ENCODE results near the gene ZNF358. TPM values are rescaled to one million over a fixed set of nuclear protein-coding genes. Genes with fewer than 3 reads are reported as not detected.

Gene ZNF358
- polyA plus RNA-seq, 1 experiment = 43.9 TPM

GRCh38 chr19:7528522-7529245 is 12.8 kb downstream of the ZNF358 start:
- Histone ChIP-seq H3K36me3 (ENCODE audit: control insufficient read depth, insufficient read depth, low read length) (peaks cover 9% of the 10 kb centered on the region), H3K27me3 (ENCODE audit: control insufficient read depth, insufficient read depth, low read length) (no peaks in the 10 kb centered on the region), H3K4me3 (ENCODE audit: low read depth, low read length) (no peak overlapping the region)
- ChIA-PET POLR2A (no interaction called here), CTCF (no interaction called here)
- no peak for DNase-seq (ENCODE audit: low read depth)
- no peak for TF ChIP-seq CTCF (IDR thresholded peaks at IDR 0.05; ENCODE audit: insufficient read depth, low read depth, low read length)

- TF ChIP-seq CTCF (IDR thresholded peaks at IDR 0.05; ENCODE audit: insufficient read depth, low read depth, low read length) = no peak
- ChIA-PET POLR2A (no interaction called here), CTCF (no interaction called here)
- Histone ChIP-seq H3K27me3 (ENCODE audit: control insufficient read depth, insufficient read depth, low read length) (no peaks in the 10 kb centered on the region), H3K4me3 (ENCODE audit: low read depth, low read length) (no peak overlapping the region), H3K36me3 (ENCODE audit: control insufficient read depth, insufficient read depth, low read length) (peaks cover 9% of the 10 kb centered on the region)
- DNase-seq (ENCODE audit: low read depth) = no peak
These were observed 13.3 kb downstream of the ZNF358 start for GRCh38 chr19:7529246-7529600.

GRCh38 chr19:7529610-7530490 is 13.9 kb downstream of the ZNF358 start:
- Histone ChIP-seq H3K4me3 (ENCODE audit: low read depth, low read length) (no peak overlapping the region), H3K36me3 (ENCODE audit: control insufficient read depth, insufficient read depth, low read length) (peaks cover 7% of the 10 kb centered on the region), H3K27me3 (ENCODE audit: control insufficient read depth, insufficient read depth, low read length) (no peaks in the 10 kb centered on the region)
- no peak for DNase-seq (ENCODE audit: low read depth)
- TF ChIP-seq CTCF (IDR thresholded peaks at IDR 0.05; ENCODE audit: insufficient read depth, low read depth, low read length) = no peak
- POLR2A ChIA-PET = no interaction called here
- CTCF ChIA-PET = no interaction called here

- ChIA-PET POLR2A (no interaction called here), CTCF (interaction anchor here (1.1 kb wide), 1 partner anchor 11 kb away, joined by 3 read pairs; the partner anchor contains the start of gene MCOLN1)
- Histone ChIP-seq H3K4me3 (ENCODE audit: low read depth, low read length) (peak overlapping the region; percentile 86), H3K27me3 (ENCODE audit: control insufficient read depth, insufficient read depth, low read length) (no peaks in the 10 kb centered on the region), H3K36me3 (ENCODE audit: control insufficient read depth, insufficient read depth, low read length) (peaks cover 7% of the 10 kb centered on the region)
- no peak for TF ChIP-seq CTCF (IDR thresholded peaks at IDR 0.05; ENCODE audit: insufficient read depth, low read depth, low read length)
- no peak for DNase-seq (ENCODE audit: low read depth)
These were observed 17.5 kb downstream of the ZNF358 start for GRCh38 chr19:7533281-7533885.

- H3K36me3 ChIP-seq (ENCODE audit: control insufficient read depth, insufficient read depth, low read length) = peaks cover 10% of the 10 kb centered on the region
- DNase-seq (ENCODE audit: low read depth) = peak; percentile 42
- peak overlapping the region; percentile 86 for H3K4me3 ChIP-seq (ENCODE audit: low read depth, low read length)
- TF ChIP-seq CTCF (IDR thresholded peaks at IDR 0.05; ENCODE audit: insufficient read depth, low read depth, low read length) = no peak
- ChIA-PET POLR2A (no interaction called here), CTCF (interaction anchor here (1.0 to 2.7 kb wide), 5 partner anchors 12 to 266 kb away, joined by 3 to 12 read pairs (median 3); partner anchors contain the start of gene MCOLN1)
- H3K27me3 ChIP-seq (ENCODE audit: control insufficient read depth, insufficient read depth, low read length) = no peaks in the 10 kb centered on the region
These were observed 18.1 kb downstream of the ZNF358 start for GRCh38 chr19:7533925-7534480.

All from BJ (cell line).